Keratinocyte (primary cell): ENCODE measurements around the gene DPF3. TPM values are rescaled to one million over a fixed set of nuclear protein-coding genes. Genes with fewer than 3 reads are reported as not detected.

Source experiments
- DNase-seq: peaks from one replicate; pipeline ENCODE4 v3.0.0-alpha.2; 2011; ENCODE audit warnings: low read depth, missing footprints, low spot score
- FAIRE-seq: peaks from 2 replicates; lab custom pipeline; 2011; peaks lifted over from hg19 to GRCh38; lab: Jason Lieb, UNC
- H2AFZ ChIP-seq: 2 replicates; pipeline ENCODE4 v1.6.0; 2012; ENCODE audit warnings: low read length, control low read depth, inconsistent platforms; ENCODE audit not compliant: control insufficient read depth
- H3K27ac ChIP-seq: 2 replicates; pipeline ENCODE4 v1.5.1; 2011; ENCODE audit warnings: low read length; ENCODE audit not compliant: control insufficient read depth, insufficient read depth
- H3K27me3 ChIP-seq: 3 replicates; pipeline ENCODE4 v1.6.0; 2011; ENCODE audit warnings: low read length; ENCODE audit not compliant: control insufficient read depth, insufficient read depth; ENCODE audit errors: extremely low read depth
- H3K36me3 ChIP-seq, 2 experiments: 2 replicates in 1 of 2; 3 replicates in 1 of 2; pipeline ENCODE4 v1.5.1; 2011; ENCODE audit warnings: low read length in 2 of 2, mild to moderate bottlenecking in 1 of 2; ENCODE audit not compliant: control insufficient read depth in 2 of 2, insufficient read depth in 2 of 2; ENCODE audit errors: extremely low read depth in 1 of 2
- H3K4me1 ChIP-seq: 3 replicates; pipeline ENCODE4 v1.5.1; 2011; ENCODE audit warnings: low read length; ENCODE audit not compliant: control insufficient read depth, insufficient read depth; ENCODE audit errors: extremely low read depth
- H3K4me2 ChIP-seq: 3 replicates; pipeline ENCODE4 v1.6.0; 2011; ENCODE audit warnings: low read depth, low read length; ENCODE audit not compliant: control insufficient read depth, insufficient read depth; ENCODE audit errors: extremely low read depth
- H3K4me3 ChIP-seq, 3 experiments: fragments of 200-600 bp in 1 of 3; sonication (generic) in 1 of 3; 2 replicates in 2 of 3; 3 replicates in 1 of 3; pipeline ENCODE4 v1.5.1; 2011 to 2016; ENCODE audit warnings: low read length in 3 of 3, mild to moderate bottlenecking in 3 of 3, control low read depth in 2 of 3, inconsistent platforms in 1 of 3, low read depth in 1 of 3, mixed read lengths in 1 of 3, mixed run types in 1 of 3, moderate library complexity in 1 of 3; ENCODE audit not compliant: control insufficient read depth in 2 of 3, insufficient read depth in 2 of 3; ENCODE audit errors: extremely low read depth in 1 of 3
- H3K79me2 ChIP-seq: 2 replicates; pipeline ENCODE4 v1.6.0; 2012; ENCODE audit warnings: low read length; ENCODE audit not compliant: control insufficient read depth, insufficient read depth
- H3K9ac ChIP-seq: 3 replicates; pipeline ENCODE4 v1.6.0; 2011; ENCODE audit warnings: low read length; ENCODE audit not compliant: control insufficient read depth, insufficient read depth; ENCODE audit errors: extremely low read depth
- H3K9me1 ChIP-seq: 3 replicates; pipeline ENCODE4 v1.6.0; 2011; ENCODE audit warnings: low read length; ENCODE audit not compliant: control insufficient read depth, insufficient read depth; ENCODE audit errors: extremely low read depth
- H3K9me3 ChIP-seq: 2 replicates; pipeline ENCODE4 v1.5.1; 2012; ENCODE audit warnings: low read depth, low read length; ENCODE audit not compliant: control insufficient read depth
- H4K20me1 ChIP-seq: 3 replicates; pipeline ENCODE4 v1.6.0; 2011; ENCODE audit warnings: low read length; ENCODE audit not compliant: control insufficient read depth, insufficient read depth; ENCODE audit errors: extremely low read depth
- CTCF ChIP-seq, 3 experiments: IDR thresholded peaks in 1 of 3; conservative IDR thresholded peaks in 1 of 3; optimal IDR thresholded peaks in 1 of 3; 2 replicates in 2 of 3; 3 replicates in 1 of 3; pipeline versions ENCODE3 to v1.5.1; 2011; ENCODE audit warnings: low read length in 3 of 3, mild to moderate bottlenecking in 3 of 3, moderate library complexity in 2 of 3, control low read depth in 1 of 3, inconsistent platforms in 1 of 3; ENCODE audit not compliant: insufficient read depth in 2 of 3; ENCODE audit errors: extremely low read depth in 1 of 3
- EZH2 ChIP-seq: IDR thresholded peaks from one replicate; pipeline ENCODE4 v1.6.1; 2012; ENCODE audit warnings: inconsistent platforms, mild to moderate bottlenecking, low read length, moderate library complexity
- dilution Hi-C: fragments of 300-500 bp; cut with MboI; formaldehyde crosslinking; loops from one replicate; pipeline ENCODE4 v1.7.0; 2020; ENCODE audit warnings: low sequenced_read_pairs; ENCODE audit not compliant: extremely low pct_ligation_motif_present
- polyA plus RNA-seq, 5 experiments: library from polyadenylated mRNA; depleted of rRNA in 3 of 5; stranded (reverse) in 3 of 5; stranded (forward) in 1 of 5; unstranded in 1 of 5; fragments of >200 nt; gene quantifications; 1 replicate in 1 of 5; 2 replicates in 3 of 5; 3 replicates in 1 of 5; pipeline versions ENCODE4 v1.2.1 to v1.2.3, GENCODE V29; 2011 to 2012; ENCODE audit warnings: missing spikeins in 2 of 5, low read depth in 1 of 5, low replicate concordance in 1 of 5

DPF3 gene
- polyA plus RNA-seq, 1 donor (not counting 4 experiments of a cell fraction or from before 2014, with no cell fraction given), result 1.1 TPM

GRCh38 chr14:72766296-72766695 is 127.6 kb downstream of the DPF3 start:
- TF ChIP-seq CTCF (optimal IDR thresholded peaks at IDR 0.05 in 1 of 3, IDR thresholded peaks at IDR 0.05 in 1 of 3, conservative IDR thresholded peaks at IDR 0.05 in 1 of 3; ENCODE audit: extremely low read depth in 1 of 3, insufficient read depth in 2 of 3, low read length in 3 of 3) (no peak), EZH2 (no peak)
- H3K27ac ChIP-seq, result no peak overlapping the region
- no peaks in the 10 kb centered on the region for H3K36me3 ChIP-seq
- H3K9ac ChIP-seq, result no peak overlapping the region
- dilution Hi-C loops, result no loop called here
- DNase-seq (no peak), FAIRE-seq (no peak)
- no peaks in the 10 kb centered on the region for H3K9me3 ChIP-seq
- H3K4me1 ChIP-seq, result no peaks in the 10 kb centered on the region
- no peaks in the 10 kb centered on the region for H3K27me3 ChIP-seq
- no peaks in the 10 kb centered on the region for H4K20me1 ChIP-seq
- H3K4me2 ChIP-seq, result no peak overlapping the region
- H3K9me1 ChIP-seq, result no peaks in the 10 kb centered on the region
- no peaks in the 10 kb centered on the region for H3K79me2 ChIP-seq
- no peak overlapping the region for H3K4me3 ChIP-seq
- no peak overlapping the region for H2AFZ ChIP-seq

- Histone ChIP-seq H3K4me2 (no peak overlapping the region), H3K27ac (no peak overlapping the region), H3K36me3 (no peaks in the 10 kb centered on the region), H4K20me1 (no peaks in the 10 kb centered on the region), H3K27me3 (no peaks in the 10 kb centered on the region), H3K9ac (no peak overlapping the region), H3K4me3 (no peak overlapping the region), H3K9me1 (no peaks in the 10 kb centered on the region), H2AFZ (no peak overlapping the region), H3K4me1 (no peaks in the 10 kb centered on the region), H3K79me2 (no peaks in the 10 kb centered on the region), H3K9me3 (no peaks in the 10 kb centered on the region)
- TF ChIP-seq EZH2, result no peak
- TF ChIP-seq CTCF (optimal IDR thresholded peaks at IDR 0.05 in 1 of 3, IDR thresholded peaks at IDR 0.05 in 1 of 3, conservative IDR thresholded peaks at IDR 0.05 in 1 of 3; ENCODE audit: extremely low read depth in 1 of 3, insufficient read depth in 2 of 3, low read length in 3 of 3), result no peak
- dilution Hi-C loops, result no loop called here
- FAIRE-seq (no peak), DNase-seq (no peak)
Measured at GRCh38 chr14:72763892-72764291, 130.0 kb downstream of the DPF3 start.
